Measurements from ENCODE around the gene ADCK1.

DNA sequence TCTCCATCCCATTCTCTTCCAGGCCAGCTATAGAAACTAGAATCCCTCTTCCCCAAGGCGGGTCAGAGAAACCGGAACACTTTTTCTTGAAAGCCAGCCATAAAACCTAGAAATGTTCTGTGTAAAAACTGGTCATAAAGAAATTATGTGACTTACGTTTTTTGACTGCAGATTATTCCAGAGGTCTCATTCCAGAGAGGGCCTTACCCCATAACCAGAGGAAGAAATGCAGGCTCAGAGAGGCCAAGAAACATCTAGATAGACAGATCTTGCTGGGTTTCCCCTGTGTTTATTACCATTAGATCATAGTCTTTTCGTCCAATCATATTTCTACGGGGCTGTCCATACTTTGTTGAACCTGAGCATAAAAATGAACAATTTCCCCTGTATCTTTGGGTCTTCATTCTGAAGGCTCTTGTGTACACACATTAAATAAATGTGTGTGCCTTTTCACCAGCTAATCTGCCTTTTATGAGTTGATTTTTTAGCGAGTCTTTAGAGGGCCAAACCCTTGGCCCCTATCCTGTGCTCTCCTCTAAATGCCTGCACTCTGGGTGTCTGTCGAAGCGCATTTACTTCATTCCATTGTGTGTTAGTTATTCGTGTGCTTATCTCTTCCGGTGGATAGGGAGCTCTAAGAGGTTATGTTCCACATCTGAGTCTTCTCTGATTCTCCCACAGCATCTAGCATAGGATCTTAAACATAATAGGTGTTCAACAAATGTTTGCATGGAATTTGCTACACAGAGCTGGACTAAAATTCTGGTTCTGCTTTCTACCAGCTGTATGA is 163.0 kb downstream of the ADCK1 start:
- TF ChIP-seq, protein P1, sequence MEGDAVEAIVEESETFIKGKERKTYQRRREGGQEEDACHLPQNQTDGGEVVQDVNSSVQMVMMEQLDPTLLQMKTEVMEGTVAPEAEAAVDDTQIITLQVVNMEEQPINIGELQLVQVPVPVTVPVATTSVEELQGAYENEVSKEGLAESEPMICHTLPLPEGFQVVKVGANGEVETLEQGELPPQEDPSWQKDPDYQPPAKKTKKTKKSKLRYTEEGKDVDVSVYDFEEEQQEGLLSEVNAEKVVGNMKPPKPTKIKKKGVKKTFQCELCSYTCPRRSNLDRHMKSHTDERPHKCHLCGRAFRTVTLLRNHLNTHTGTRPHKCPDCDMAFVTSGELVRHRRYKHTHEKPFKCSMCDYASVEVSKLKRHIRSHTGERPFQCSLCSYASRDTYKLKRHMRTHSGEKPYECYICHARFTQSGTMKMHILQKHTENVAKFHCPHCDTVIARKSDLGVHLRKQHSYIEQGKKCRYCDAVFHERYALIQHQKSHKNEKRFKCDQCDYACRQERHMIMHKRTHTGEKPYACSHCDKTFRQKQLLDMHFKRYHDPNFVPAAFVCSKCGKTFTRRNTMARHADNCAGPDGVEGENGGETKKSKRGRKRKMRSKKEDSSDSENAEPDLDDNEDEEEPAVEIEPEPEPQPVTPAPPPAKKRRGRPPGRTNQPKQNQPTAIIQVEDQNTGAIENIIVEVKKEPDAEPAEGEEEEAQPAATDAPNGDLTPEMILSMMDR (IDR thresholded peaks at IDR 0.05) = no peak
- no peak for TF ChIP-seq POLR2AphosphoS5 (IDR thresholded peaks at IDR 0.05; ENCODE audit: low read depth, low read length)
